PFSK-1 (cell line): ENCODE data around the gene RREB1.

Experiments
- POLR2AphosphoS5 ChIP-seq: IDR thresholded peaks from 2 replicates; pipeline ENCODE4 v1.6.1; 2012; ENCODE audit warnings: low read depth, mild to moderate bottlenecking, control low read depth, low read length, moderate library complexity
- REST ChIP-seq, 2 experiments: IDR thresholded peaks; 2 replicates each; pipeline versions ENCODE4 v1.6.1 to v1.8.0; 2011 to 2012; ENCODE audit warnings: low read depth in 2 of 2, low read length in 2 of 2, control low read depth in 1 of 2, inconsistent platforms in 1 of 2, mild to moderate bottlenecking in 1 of 2, moderate library complexity in 1 of 2; ENCODE audit not compliant: insufficient read depth in 1 of 2

GRCh38 chr6:7106215-7106751, 1.5 kb upstream of the RREB1 start:
- TF ChIP-seq POLR2AphosphoS5 (no peak), REST (IDR thresholded peaks at IDR 0.05; ENCODE audit: insufficient read depth in 1 of 2, low read depth in 2 of 2, low read length in 2 of 2) (no peak)
